ENCODE measurements around the gene ADH1C. TPM values are rescaled to one million over a fixed set of nuclear protein-coding genes. Genes with fewer than 3 reads are reported as not detected.

The ADH1C gene
- polyA plus RNA-seq, 1 of the 3 experiments (the other 2 are of a cell fraction), result not detected

- no peak overlapping the region for H3K4me2 ChIP-seq
- H3K9me2 ChIP-seq, result no peaks in the 10 kb centered on the region
- DNase-seq, result no peak
- no peak overlapping the region for H3K4me3 ChIP-seq (ENCODE audit: low read depth in 2 of 2, low read length in 1 of 2)
- no peak overlapping the region for H2AFZ ChIP-seq (ENCODE audit: low read depth)
- H4K20me1 ChIP-seq (ENCODE audit: insufficient read depth), result no peaks in the 10 kb centered on the region
- no peaks in the 10 kb centered on the region for H3K36me3 ChIP-seq (replicated peaks in 1 of 2; ENCODE audit: control insufficient read depth in 1 of 2, insufficient read depth in 2 of 2, low read length in 1 of 2)
- H3K79me2 ChIP-seq (ENCODE audit: insufficient read depth), result no peaks in the 10 kb centered on the region
- TF ChIP-seq TCF12 (IDR thresholded peaks at IDR 0.05), result no peak
- no peak for TF ChIP-seq REST (IDR thresholded peaks at IDR 0.05; ENCODE audit: low read depth, low read length)
- 4% methylated on average over 3 of the region's 3 CpGs for WGBS (ENCODE audit: low lambda C conversion rate)
- H3K27me3 ChIP-seq (ENCODE audit: insufficient read depth), result no peaks in the 10 kb centered on the region
- no peaks in the 10 kb centered on the region for H3F3A ChIP-seq (replicated peaks; ENCODE audit: insufficient read depth)
- no peaks in the 10 kb centered on the region for H3K9me3 ChIP-seq
- H3K9ac ChIP-seq, result no peak overlapping the region
- CTCF ChIA-PET, result no interaction called here
- no peak overlapping the region for H3K27ac ChIP-seq (ENCODE audit: low read depth in 2 of 2, low read length in 1 of 2)
- POLR2A ChIA-PET, result no interaction called here
- no peaks in the 10 kb centered on the region for H3K4me1 ChIP-seq (ENCODE audit: control insufficient read depth in 1 of 2, insufficient read depth in 2 of 2, low read depth in 1 of 2, low read length in 1 of 2)
These were observed 27.6 kb downstream of the ADH1C start for GRCh38 chr4:99324979-99325378.

- Histone ChIP-seq H3F3A (replicated peaks; ENCODE audit: insufficient read depth) (no peaks in the 10 kb centered on the region), H3K9me3 (no peaks in the 10 kb centered on the region), H3K79me2 (ENCODE audit: insufficient read depth) (no peaks in the 10 kb centered on the region), H3K4me3 (ENCODE audit: low read depth in 2 of 2, low read length in 1 of 2) (no peak overlapping the region), H3K9ac (no peak overlapping the region), H3K36me3 (replicated peaks in 1 of 2; ENCODE audit: control insufficient read depth in 1 of 2, insufficient read depth in 2 of 2, low read length in 1 of 2) (no peaks in the 10 kb centered on the region), H2AFZ (ENCODE audit: low read depth) (no peak overlapping the region), H3K4me2 (no peak overlapping the region), H4K20me1 (ENCODE audit: insufficient read depth) (no peaks in the 10 kb centered on the region), H3K27me3 (ENCODE audit: insufficient read depth) (no peaks in the 10 kb centered on the region), H3K9me2 (no peaks in the 10 kb centered on the region), H3K27ac (ENCODE audit: low read depth in 2 of 2, low read length in 1 of 2) (no peak overlapping the region), H3K4me1 (ENCODE audit: control insufficient read depth in 1 of 2, insufficient read depth in 2 of 2, low read depth in 1 of 2, low read length in 1 of 2) (no peaks in the 10 kb centered on the region)
- WGBS (ENCODE audit: low lambda C conversion rate), result 4% methylated on average over 1 of the region's 1 CpG
- CTCF ChIA-PET, result no interaction called here
- POLR2A ChIA-PET, result no interaction called here
- DNase-seq, result no peak
- TF ChIP-seq CHD2 (IDR thresholded peaks at IDR 0.05; ENCODE audit: low read length, partially characterized antibody) (no peak), EZH2phosphoT487 (IDR thresholded peaks at IDR 0.05; ENCODE audit: borderline replicate concordance, low read depth) (no peak), FOXM1 (IDR thresholded peaks at IDR 0.05; ENCODE audit: low read depth) (no peak), FOXJ3 (CRISPR knock-in tag; IDR thresholded peaks at IDR 0.05) (no peak), USF2 (IDR thresholded peaks at IDR 0.05; ENCODE audit: borderline replicate concordance, low read depth, low read length) (no peak), EP300 (IDR thresholded peaks at IDR 0.05; ENCODE audit: borderline replicate concordance in 1 of 2, low read depth in 1 of 2, low read length in 1 of 2) (no peak), ELF1 (IDR thresholded peaks at IDR 0.05) (no peak), RFX5 (IDR thresholded peaks at IDR 0.05; ENCODE audit: low read length) (no peak), IRF3 (IDR thresholded peaks at IDR 0.05; ENCODE audit: low read depth, low read length) (no peak), JUND (IDR thresholded peaks at IDR 0.05) (no peak), TAF1 (IDR thresholded peaks at IDR 0.05; ENCODE audit: borderline replicate concordance, low read depth, low read length) (no peak), TEAD4 (IDR thresholded peaks at IDR 0.05; ENCODE audit: borderline replicate concordance, insufficient read depth) (no peak), RAD21 (IDR thresholded peaks at IDR 0.05; ENCODE audit: low read length) (no peak), GABPA (IDR thresholded peaks at IDR 0.05; ENCODE audit: low read depth) (no peak), PBX3 (IDR thresholded peaks at IDR 0.05) (no peak), MAX (IDR thresholded peaks at IDR 0.05; ENCODE audit: low read depth) (no peak)
These were observed 28.2 kb downstream of the ADH1C start for GRCh38 chr4:99324361-99324760.
